Tibial nerve (tissue), 3 donors: Measurements from ENCODE around the gene BNIP2.

Experiments
- POLR2A ChIP-seq, 2 donors: fragments of 450-650 bp; IDR thresholded peaks; one replicate each; pipeline ENCODE4 v1.6.1; 2017; ENCODE audit warnings: antibody characterized with exemption in 2 of 2, mild to moderate bottlenecking in 2 of 2, moderate library complexity in 2 of 2
- TF ChIP-seq, protein P1 (sequence below), 5 experiments: fragments of 200-600 bp in 3 of 5; fragments of 450-650 bp in 2 of 5; sonication (generic) in 3 of 5; IDR thresholded peaks; one replicate each; pipeline ENCODE4 v1.5.1; 2016 to 2019; ENCODE audit warnings: antibody characterized with exemption in 5 of 5, mild to moderate bottlenecking in 3 of 5, moderate library complexity in 2 of 5

DNA sequence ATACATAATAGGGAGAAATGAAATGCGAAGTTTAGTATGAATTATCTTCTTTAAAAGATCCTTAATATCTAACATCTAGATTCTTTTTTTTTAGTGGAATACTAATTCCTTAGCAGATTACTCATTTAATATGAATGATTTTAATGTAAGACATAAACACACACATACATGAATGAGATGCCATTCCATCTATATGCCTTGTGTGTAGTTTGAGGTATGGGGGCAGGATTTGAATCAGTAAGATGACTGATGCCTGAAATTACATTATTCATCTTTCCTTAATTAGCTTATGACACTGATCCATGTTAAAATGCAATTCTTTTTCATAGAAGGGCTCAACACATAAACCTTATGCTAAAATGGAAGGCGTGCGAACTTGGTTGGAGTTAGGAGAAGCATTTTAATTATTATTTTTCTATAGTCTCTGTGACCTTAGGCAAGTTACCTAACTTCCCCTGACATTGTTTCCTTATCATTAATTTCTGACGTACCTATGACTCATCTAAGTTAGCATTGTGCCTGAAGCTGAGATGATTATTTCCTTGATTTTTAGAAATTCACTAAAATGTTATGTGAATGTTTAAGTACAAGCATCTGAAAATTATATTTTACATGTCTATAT is 10.8 kb upstream of the BNIP2 start:
- no peak for TF ChIP-seq POLR2A (IDR thresholded peaks at IDR 0.05)
- TF ChIP-seq, protein P1, sequence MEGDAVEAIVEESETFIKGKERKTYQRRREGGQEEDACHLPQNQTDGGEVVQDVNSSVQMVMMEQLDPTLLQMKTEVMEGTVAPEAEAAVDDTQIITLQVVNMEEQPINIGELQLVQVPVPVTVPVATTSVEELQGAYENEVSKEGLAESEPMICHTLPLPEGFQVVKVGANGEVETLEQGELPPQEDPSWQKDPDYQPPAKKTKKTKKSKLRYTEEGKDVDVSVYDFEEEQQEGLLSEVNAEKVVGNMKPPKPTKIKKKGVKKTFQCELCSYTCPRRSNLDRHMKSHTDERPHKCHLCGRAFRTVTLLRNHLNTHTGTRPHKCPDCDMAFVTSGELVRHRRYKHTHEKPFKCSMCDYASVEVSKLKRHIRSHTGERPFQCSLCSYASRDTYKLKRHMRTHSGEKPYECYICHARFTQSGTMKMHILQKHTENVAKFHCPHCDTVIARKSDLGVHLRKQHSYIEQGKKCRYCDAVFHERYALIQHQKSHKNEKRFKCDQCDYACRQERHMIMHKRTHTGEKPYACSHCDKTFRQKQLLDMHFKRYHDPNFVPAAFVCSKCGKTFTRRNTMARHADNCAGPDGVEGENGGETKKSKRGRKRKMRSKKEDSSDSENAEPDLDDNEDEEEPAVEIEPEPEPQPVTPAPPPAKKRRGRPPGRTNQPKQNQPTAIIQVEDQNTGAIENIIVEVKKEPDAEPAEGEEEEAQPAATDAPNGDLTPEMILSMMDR (IDR thresholded peaks at IDR 0.05) = no peak
